T-helper 1 cell treated with Interleukin-12 subunit alpha and Interleukin-12 subunit beta and Interleukin-4 antibody, amounts not matched to agents 30 μg/mL and 1 μg/mL, for 36 hours (primary cell): ENCODE results near the gene NEURL1B.
A peak's percentile ranks its signal among the peaks of the same experiment; 100 is the strongest.

Experiments used
- H3K27ac Mint-ChIP-seq: one replicate; pipeline ENCODE4 v1.8.0; 2021; ENCODE audit warnings: mild to moderate bottlenecking, mixed read lengths
- H3K27me3 Mint-ChIP-seq: one replicate; pipeline ENCODE4 v1.8.0; 2021; ENCODE audit warnings: low read depth, mixed read lengths
- H3K36me3 Mint-ChIP-seq: one replicate; pipeline ENCODE4 v1.8.0; 2021; ENCODE audit warnings: low read depth, mixed read lengths
- H3K4me1 Mint-ChIP-seq: one replicate; pipeline ENCODE4 v1.8.0; 2021; ENCODE audit warnings: low read depth, mixed read lengths
- H3K4me3 Mint-ChIP-seq: one replicate; pipeline ENCODE4 v1.8.0; 2021; ENCODE audit warnings: mild to moderate bottlenecking, moderate library complexity, mixed read lengths
- H3K9me3 Mint-ChIP-seq: one replicate; pipeline ENCODE4 v1.8.0; 2021; ENCODE audit warnings: mixed read lengths

The NEURL1B gene

GRCh38 chr5:172694061-172694460, 53.0 kb downstream of the NEURL1B start:
- H3K9me3 Mint-ChIP-seq: no peaks in the 10 kb centered on the region
- no peak overlapping the region for H3K4me3 Mint-ChIP-seq
- no peak overlapping the region for H3K27ac Mint-ChIP-seq
- H3K27me3 Mint-ChIP-seq: no peaks in the 10 kb centered on the region
- H3K4me1 Mint-ChIP-seq: peaks cover 9% of the 10 kb centered on the region
- H3K36me3 Mint-ChIP-seq: no peaks in the 10 kb centered on the region

- no peak overlapping the region for H3K27ac Mint-ChIP-seq
- H3K9me3 Mint-ChIP-seq: no peaks in the 10 kb centered on the region
- H3K27me3 Mint-ChIP-seq: no peaks in the 10 kb centered on the region
- H3K4me3 Mint-ChIP-seq: no peak overlapping the region
- H3K4me1 Mint-ChIP-seq: peaks cover 9% of the 10 kb centered on the region
- H3K36me3 Mint-ChIP-seq: no peaks in the 10 kb centered on the region
Measured at GRCh38 chr5:172694541-172694940, 53.5 kb downstream of the NEURL1B start.

- Mint-ChIP-seq H3K4me3 (no peak overlapping the region), H3K36me3 (no peaks in the 10 kb centered on the region), H3K9me3 (no peaks in the 10 kb centered on the region), H3K27me3 (no peaks in the 10 kb centered on the region), H3K4me1 (peaks cover 9% of the 10 kb centered on the region), H3K27ac (no peak overlapping the region)
Measured at GRCh38 chr5:172695232-172696054, 54.4 kb downstream of the NEURL1B start.

DNA sequence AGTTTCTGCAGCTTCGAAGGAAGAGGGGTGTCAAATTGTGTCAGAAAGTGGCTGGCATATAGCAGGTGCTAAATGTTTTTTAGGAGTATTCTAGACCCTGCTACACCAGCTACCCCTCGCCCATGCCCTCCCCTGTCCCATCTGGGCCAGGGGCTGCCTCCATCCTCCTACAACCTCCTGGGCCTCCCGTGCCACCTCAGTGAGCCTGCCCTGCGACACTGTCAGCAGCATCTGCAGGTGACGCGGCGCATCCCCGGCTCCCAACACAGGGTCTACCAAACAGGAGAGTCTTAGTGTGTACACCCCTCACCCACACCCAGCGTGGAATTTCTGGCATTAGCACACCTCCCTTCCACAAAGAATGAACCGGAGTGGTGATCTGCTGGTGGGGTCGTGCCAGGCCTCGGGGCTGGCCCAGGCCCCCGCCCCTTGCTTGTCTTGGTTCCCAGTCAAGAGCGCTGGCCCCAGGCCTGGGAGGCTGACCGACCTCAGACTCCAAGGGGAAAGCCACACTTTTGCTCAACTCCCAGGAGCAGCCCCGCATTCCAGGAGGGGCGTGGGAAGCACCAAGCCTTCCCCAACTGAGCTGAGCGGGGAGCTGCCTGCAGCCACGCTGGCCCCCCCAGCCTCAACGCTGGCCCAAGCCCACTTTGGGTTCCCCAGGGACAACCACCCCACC, 55.2 kb downstream of the NEURL1B start:
- Mint-ChIP-seq H3K4me3 (no peak overlapping the region), H3K36me3 (no peaks in the 10 kb centered on the region), H3K9me3 (no peaks in the 10 kb centered on the region), H3K27me3 (peaks cover 6% of the 10 kb centered on the region), H3K27ac (no peak overlapping the region), H3K4me1 (peaks cover 8% of the 10 kb centered on the region)

DNA sequence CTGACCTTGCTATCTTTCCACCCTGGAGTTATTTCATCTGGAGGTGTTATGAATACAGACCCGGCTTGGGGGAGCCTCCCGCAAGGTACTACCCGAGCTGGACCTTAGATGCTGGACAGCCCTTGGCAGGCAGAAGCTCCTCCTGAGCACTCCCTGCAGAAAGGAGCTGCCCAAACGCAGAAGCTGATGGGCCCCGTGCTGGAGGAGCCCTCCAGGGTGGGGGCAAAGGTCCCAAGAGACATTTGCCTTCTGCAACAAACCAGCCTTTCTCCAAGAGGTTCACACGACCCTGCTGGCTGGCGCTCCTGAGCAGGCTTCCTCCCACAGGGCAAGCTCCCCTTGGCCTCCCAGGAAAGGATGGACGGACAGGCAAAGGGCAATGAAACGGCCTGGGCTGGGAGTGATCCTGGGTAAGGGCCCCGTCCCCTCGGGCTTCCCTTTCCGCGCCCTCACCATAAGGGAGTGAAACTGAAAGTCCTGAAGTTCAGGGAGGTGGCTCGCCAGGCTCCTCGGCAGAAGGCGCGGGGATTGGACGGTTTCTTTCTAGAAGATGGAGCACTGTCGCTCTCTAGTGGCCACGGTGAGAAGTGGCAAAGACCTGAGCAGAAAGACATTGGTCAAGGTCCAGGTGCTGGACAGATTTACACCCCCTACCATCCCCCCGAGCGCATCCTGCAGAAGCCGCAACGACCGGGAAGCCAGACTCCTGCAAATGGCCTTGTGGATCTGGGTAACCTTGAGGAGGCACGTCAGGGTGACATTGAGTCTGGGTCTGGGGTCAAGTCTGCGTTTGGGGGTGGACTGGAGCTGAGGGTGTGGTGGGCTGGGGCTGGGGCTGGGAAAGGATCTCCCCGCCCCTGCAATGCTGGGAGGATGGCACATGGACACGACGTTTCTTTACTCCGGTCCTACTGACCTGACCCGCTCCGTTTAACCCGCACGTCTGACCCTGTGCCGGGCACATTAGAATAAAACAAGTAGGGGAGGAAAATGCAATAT, 56.4 kb downstream of the NEURL1B start:
- Mint-ChIP-seq H3K4me3 (peak overlapping the region; percentile 87), H3K27ac (peak overlapping the region; percentile 88), H3K4me1 (peaks cover 8% of the 10 kb centered on the region), H3K27me3 (peaks cover 16% of the 10 kb centered on the region), H3K36me3 (no peaks in the 10 kb centered on the region), H3K9me3 (no peaks in the 10 kb centered on the region)

DNA sequence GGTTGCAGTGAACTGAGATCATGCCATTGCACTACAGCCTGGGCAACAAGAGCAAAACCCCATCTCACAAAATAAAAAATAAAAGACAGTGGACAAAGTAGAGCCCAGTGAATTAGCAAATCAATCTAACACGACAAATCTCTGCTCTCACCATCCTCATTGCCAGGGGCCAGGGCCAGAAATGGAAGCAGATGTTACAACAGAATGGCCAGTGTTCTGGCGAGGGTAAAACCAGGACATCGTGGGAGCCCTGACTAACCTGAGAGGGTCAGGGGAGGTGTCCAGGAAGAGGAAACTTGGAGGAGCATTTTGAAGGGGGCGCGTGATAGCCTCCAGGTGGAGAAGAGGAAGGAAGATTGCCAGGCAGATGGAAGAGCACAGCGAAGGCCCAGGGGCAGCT, 58.4 kb downstream of the NEURL1B start:
- no peaks in the 10 kb centered on the region for H3K9me3 Mint-ChIP-seq
- no peak overlapping the region for H3K27ac Mint-ChIP-seq
- H3K27me3 Mint-ChIP-seq: peaks cover 24% of the 10 kb centered on the region
- no peak overlapping the region for H3K4me3 Mint-ChIP-seq
- no peaks in the 10 kb centered on the region for H3K36me3 Mint-ChIP-seq
- peaks cover 8% of the 10 kb centered on the region for H3K4me1 Mint-ChIP-seq

- no peaks in the 10 kb centered on the region for H3K36me3 Mint-ChIP-seq
- H3K9me3 Mint-ChIP-seq: no peaks in the 10 kb centered on the region
- H3K4me1 Mint-ChIP-seq: peaks cover 8% of the 10 kb centered on the region
- peaks cover 28% of the 10 kb centered on the region for H3K27me3 Mint-ChIP-seq
- no peak overlapping the region for H3K4me3 Mint-ChIP-seq
- no peak overlapping the region for H3K27ac Mint-ChIP-seq
Measured at GRCh38 chr5:172699999-172700364, 58.9 kb downstream of the NEURL1B start.

DNA sequence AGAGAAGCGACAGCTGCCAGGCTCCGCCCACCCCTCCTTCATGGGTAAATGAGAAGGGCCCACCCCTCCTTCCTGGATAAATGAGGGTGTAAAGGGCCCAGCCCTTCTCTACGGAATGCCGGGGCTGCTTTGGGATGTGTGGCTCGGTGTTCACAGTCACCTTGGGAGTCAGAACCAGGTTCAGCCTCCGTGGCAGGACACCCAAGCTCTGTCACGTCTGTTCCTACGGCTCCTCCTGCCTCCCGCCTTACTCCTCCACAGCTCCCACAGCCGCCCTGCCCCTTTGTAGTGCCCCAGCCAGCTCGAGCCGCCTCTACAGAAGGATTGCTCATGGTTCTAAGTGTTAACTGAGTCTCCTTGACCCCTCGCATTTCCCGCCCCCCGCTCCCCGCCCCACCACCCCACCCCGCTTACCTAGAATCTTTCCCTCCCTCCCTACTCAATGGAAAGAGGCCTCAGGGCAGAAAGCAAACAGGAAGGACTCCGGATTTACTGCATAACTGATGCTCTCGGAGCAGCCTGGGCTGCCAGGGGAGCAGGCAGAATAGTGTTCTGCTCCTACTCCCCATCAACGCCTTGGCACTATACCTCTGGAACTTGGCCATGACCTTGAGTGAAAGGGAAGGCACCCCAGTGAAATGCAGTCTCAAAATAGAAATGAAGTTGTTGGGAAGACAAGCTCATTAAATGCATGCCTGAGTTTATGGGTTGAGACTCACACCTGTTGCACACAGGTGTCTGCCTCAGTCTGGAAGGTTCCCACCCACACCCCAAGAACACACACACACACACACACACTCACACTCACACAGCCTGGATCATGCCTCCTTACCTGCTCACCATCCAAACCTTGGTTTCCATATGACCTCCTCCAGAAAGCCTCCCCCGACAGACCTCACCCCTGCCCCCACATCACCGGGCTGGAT, 59.6 kb downstream of the NEURL1B start:
- Mint-ChIP-seq H3K9me3 (no peaks in the 10 kb centered on the region), H3K27ac (no peak overlapping the region), H3K4me3 (no peak overlapping the region), H3K36me3 (no peaks in the 10 kb centered on the region), H3K4me1 (peaks cover 8% of the 10 kb centered on the region), H3K27me3 (peaks cover 29% of the 10 kb centered on the region)

GRCh38 chr5:172701291-172701656, 60.2 kb downstream of the NEURL1B start:
- Mint-ChIP-seq H3K4me3 (no peak overlapping the region), H3K36me3 (no peaks in the 10 kb centered on the region), H3K27ac (no peak overlapping the region), H3K27me3 (peaks cover 35% of the 10 kb centered on the region), H3K9me3 (no peaks in the 10 kb centered on the region), H3K4me1 (peaks cover 8% of the 10 kb centered on the region)

DNA sequence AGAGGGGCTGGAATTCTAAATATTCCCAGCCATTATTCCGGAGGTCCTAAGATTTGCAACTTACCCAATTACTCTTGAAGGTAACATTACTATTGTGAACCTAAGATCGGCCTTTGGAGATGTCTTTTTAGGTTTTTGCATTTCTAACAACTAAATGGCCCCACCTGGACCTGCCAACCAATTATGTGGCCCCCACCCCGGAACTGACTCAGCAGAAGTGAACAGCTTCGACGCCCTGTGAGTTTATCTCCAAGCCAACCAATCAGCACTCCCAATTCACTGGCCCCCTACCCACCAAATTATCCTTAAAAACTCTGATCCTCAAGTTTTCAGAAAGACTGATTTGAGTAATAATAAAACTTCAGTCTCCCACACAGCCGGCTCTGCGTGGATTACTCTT, 62.9 kb downstream of the NEURL1B start:
- Mint-ChIP-seq H3K27me3 (peaks cover 48% of the 10 kb centered on the region), H3K27ac (no peak overlapping the region)

DNA sequence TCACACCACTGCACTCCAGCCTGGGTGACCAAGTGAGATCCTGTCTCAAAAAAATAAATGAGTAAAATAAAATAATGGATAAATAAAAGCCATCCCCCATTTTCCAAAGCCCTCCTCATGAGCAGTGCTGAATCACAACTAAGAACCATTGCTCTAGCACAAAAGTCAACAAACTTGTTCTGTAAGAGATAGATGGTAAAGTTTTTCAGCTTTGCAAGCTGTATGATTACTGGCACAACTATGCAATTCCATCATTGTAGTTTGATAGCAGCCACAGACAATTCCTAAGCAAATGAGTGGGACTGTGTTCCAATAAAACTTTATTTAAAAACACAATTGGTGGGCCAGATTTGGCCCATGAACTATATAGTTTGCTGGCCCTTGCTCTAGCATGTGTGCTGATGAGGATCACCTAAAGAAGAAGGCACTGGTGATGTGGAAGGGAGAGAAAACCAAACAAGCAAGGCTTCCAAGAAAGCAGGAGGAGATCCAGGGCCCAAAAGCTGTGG, 64.6 kb downstream of the NEURL1B start:
- no peaks in the 10 kb centered on the region for H3K4me1 Mint-ChIP-seq
- no peak overlapping the region for H3K4me3 Mint-ChIP-seq
- no peak overlapping the region for H3K27ac Mint-ChIP-seq
- no peaks in the 10 kb centered on the region for H3K36me3 Mint-ChIP-seq
- peaks cover 48% of the 10 kb centered on the region for H3K27me3 Mint-ChIP-seq
- no peaks in the 10 kb centered on the region for H3K9me3 Mint-ChIP-seq

More for the DNA sequence above, 62.9 kb downstream of the NEURL1B start:
- no peaks in the 10 kb centered on the region for H3K36me3 Mint-ChIP-seq
- no peaks in the 10 kb centered on the region for H3K9me3 Mint-ChIP-seq
- H3K4me3 Mint-ChIP-seq: no peak overlapping the region
- H3K4me1 Mint-ChIP-seq: no peaks in the 10 kb centered on the region

DNA sequence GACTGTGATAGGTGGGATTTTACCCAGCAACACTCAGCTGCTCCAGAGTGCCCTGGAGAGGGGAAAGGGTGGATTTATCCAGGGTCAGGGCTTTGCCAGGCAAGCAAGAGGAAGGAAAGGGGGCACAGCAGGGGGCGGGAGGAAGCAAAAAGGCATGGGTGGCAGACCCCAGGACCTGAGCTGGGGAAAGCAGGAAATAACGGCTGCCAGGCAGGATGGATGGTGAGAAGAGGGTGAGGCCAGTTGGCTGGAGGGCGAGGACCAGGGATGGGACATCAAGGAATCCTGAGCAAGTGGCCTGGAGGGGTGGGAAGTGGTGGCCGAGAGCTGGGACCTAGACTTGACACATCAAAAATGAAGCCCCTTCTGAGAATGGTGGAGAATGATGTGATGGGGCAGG, 65.7 kb downstream of the NEURL1B start:
- Mint-ChIP-seq H3K4me1 (no peaks in the 10 kb centered on the region), H3K4me3 (no peak overlapping the region), H3K27ac (no peak overlapping the region), H3K27me3 (peaks cover 38% of the 10 kb centered on the region), H3K36me3 (no peaks in the 10 kb centered on the region), H3K9me3 (no peaks in the 10 kb centered on the region)

DNA sequence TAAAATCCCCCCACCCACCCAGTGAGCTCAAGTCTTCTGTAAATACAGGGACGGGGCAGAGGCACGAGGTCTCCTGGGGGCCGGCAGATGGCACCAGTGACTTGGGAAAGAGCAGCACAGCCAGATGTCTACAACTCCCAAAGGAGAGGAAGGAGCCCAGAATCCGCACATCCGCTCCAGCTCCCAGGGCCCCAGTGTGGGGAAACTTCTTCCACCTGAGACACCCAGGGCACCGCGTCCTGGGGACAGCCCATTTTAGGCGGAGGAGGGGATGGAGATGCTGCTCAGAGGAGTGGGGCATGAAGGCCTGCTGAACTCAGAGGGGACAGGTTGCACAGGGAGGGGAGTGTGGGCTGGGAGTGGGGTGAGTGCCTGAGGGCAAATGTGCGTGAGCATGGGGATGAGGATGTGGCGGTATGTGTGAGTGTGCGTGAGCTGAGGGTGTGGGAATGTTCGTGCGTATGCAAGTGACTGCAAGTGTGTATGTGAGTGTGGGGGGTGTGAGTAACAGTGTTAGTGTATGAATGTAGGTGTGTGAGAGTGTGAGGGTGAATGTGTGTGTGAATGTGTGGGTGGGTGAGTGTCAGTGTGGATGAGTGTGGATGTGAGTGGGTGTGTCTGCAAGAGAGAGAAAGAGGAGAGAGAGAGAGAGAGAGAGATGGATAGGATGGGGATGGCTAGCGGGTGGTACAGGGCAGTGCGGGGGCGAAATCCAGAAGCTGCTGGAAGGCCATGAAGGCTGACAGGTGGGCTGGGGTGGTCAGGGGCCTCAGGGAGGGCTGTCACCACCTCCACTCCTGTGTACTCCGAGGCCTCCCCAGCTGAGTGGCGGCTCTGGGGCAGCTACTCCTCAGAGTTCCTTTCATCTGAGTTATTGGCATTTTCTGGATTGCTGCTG, 66.5 kb downstream of the NEURL1B start:
- H3K9me3 Mint-ChIP-seq: no peaks in the 10 kb centered on the region
- no peak overlapping the region for H3K4me3 Mint-ChIP-seq
- H3K36me3 Mint-ChIP-seq: no peaks in the 10 kb centered on the region
- no peak overlapping the region for H3K27ac Mint-ChIP-seq
- no peaks in the 10 kb centered on the region for H3K4me1 Mint-ChIP-seq
- peaks cover 32% of the 10 kb centered on the region for H3K27me3 Mint-ChIP-seq
